ENCODE results near the gene TULP4. TPM values are rescaled to one million over a fixed set of nuclear protein-coding genes. Genes with fewer than 3 reads are reported as not detected.
A peak's percentile ranks its signal among the peaks of the same experiment; 100 is the strongest.

The TULP4 gene
- total and polyA plus RNA-seq, 2 of the 8 experiments (the other 6 are each of a cell fraction or from before 2014, with no cell fraction given) = 7.7 to 51.6 TPM

GRCh38 chr6:158366363-158366762 lies 54.1 kb downstream of the TULP4 start:
- Histone ChIP-seq H3K4me1 (replicated peaks in 1 of 4; ENCODE audit: control insufficient read depth in 3 of 4, insufficient read depth in 4 of 4, low read length in 3 of 4) (no peaks in the 10 kb centered on the region), H3K36me3 (ENCODE audit: control insufficient read depth in 2 of 4, insufficient read depth in 4 of 4, low read length in 3 of 4) (no peaks in the 10 kb centered on the region), H2BK5ac (ENCODE audit: low read depth, low read length) (no peak overlapping the region; the same call in 1 of the 2 replicates), H3K27me3 (replicated peaks in 1 of 4; ENCODE audit: control insufficient read depth in 3 of 4, extremely low read depth in 1 of 4, insufficient read depth in 3 of 4, low read length in 3 of 4) (no peaks in the 10 kb centered on the region), H3K9me3 (ENCODE audit: insufficient read depth in 2 of 2, low read depth in 1 of 2, low read length in 1 of 2) (no peaks in the 10 kb centered on the region), H3K9ac (replicated peaks in 1 of 4; ENCODE audit: extremely low read depth in 1 of 4, low read depth in 3 of 4, low read length in 3 of 4) (no peak overlapping the region), H3K56ac (replicated peaks; ENCODE audit: insufficient read length, low read depth, low read length) (no peak overlapping the region), H4K5ac (ENCODE audit: insufficient read length, low read depth, low read length) (no peak overlapping the region), H2BK120ac (replicated peaks; ENCODE audit: low read depth, low read length) (no peak overlapping the region), H3K4me2 (ENCODE audit: insufficient read depth in 1 of 2, low read depth in 2 of 2, low read length in 2 of 2) (no peak overlapping the region), H4K8ac (ENCODE audit: extremely low read depth, insufficient read depth, low read length) (no peak overlapping the region), H2BK20ac (ENCODE audit: low read length) (no peak overlapping the region), H3K79me1 (ENCODE audit: low read depth, low read length) (no peaks in the 10 kb centered on the region; the same call in 1 of the 2 replicates), H3K79me2 (ENCODE audit: control insufficient read depth in 1 of 2, insufficient read depth in 2 of 2, low read length in 2 of 2) (peaks cover 0 to 3% of the 10 kb centered on the region in 2 experiments; a peak in 1 of 4 replicates), H3K18ac (ENCODE audit: extremely low read depth, low read length) (no peak overlapping the region), H3K4me3 (ENCODE audit: extremely low read depth in 1 of 4, insufficient read depth in 2 of 4, low read depth in 3 of 4, low read length in 4 of 4) (no peak overlapping the region), H3K4ac (replicated peaks; ENCODE audit: insufficient read length, low read depth, low read length) (peak overlapping the region; percentile 36), H3K14ac (ENCODE audit: insufficient read length) (no peak overlapping the region), H2BK12ac (ENCODE audit: low read depth, low read length) (peak overlapping the region; percentile 84; the same call in 1 of the 2 replicates), H3K23ac (ENCODE audit: insufficient read length) (no peak overlapping the region), H4K20me1 (replicated peaks in 1 of 2; ENCODE audit: control insufficient read depth in 1 of 2, insufficient read depth in 2 of 2, low read length in 2 of 2) (no peaks in the 10 kb centered on the region), H2AFZ (ENCODE audit: low read length) (no peak overlapping the region), H3K23me2 (ENCODE audit: low read depth, low read length) (no peaks in the 10 kb centered on the region), H2BK15ac (ENCODE audit: low read length) (no peak overlapping the region), H3K27ac (ENCODE audit: low read depth, low read length) (no peak overlapping the region), H2AK5ac (ENCODE audit: low read depth, low read length) (peak overlapping the region; percentile 83; the same call in 1 of the 2 replicates), H4K91ac (replicated peaks; ENCODE audit: insufficient read length, low read length) (no peak overlapping the region)
- DNase-seq (ENCODE audit: low read depth in 1 of 2, low spot score in 2 of 2) (no peak), FAIRE-seq (no peak)
- CTCF ChIA-PET (ENCODE audit: partially characterized antibody) = interaction anchor here (0.8 to 2.1 kb wide), 2 partner anchors 11 to 20 kb away, joined by 3 to 8 read pairs; no protein-coding TSS in a partner anchor
- 92% methylated on average over 6 of the region's 6 CpGs; no CpG with 5 or more reads in 1 of the 2 experiments for WGBS, 2 experiments (ENCODE audit: extremely low coverage in 1 of 2, insufficient coverage in 1 of 2, insufficient read length in 1 of 2, insufficient replicate concordance in 2 of 2, low coverage in 1 of 2, low lambda C conversion rate in 2 of 2, missing lambda C conversion rate in 1 of 2)
- TF ChIP-seq SRF (IDR thresholded peaks at IDR 0.05; ENCODE audit: low read depth, low read length) = no peak
- TF ChIP-seq CHD1 (IDR thresholded peaks at IDR 0.05; ENCODE audit: low read depth, low read length) = no peak
- no peak for TF ChIP-seq CBX5 (IDR thresholded peaks at IDR 0.05; ENCODE audit: low read depth, low read length)
- no peak for TF ChIP-seq ZNF274 (IDR thresholded peaks at IDR 0.05; ENCODE audit: borderline replicate concordance, extremely low read depth, low read length)
- no peak for TF ChIP-seq RBBP5 (IDR thresholded peaks at IDR 0.05; ENCODE audit: borderline replicate concordance, low read depth, low read length)
- no peak for TF ChIP-seq CHD2 (IDR thresholded peaks at IDR 0.05; ENCODE audit: low read length)
- TF ChIP-seq SP1 (IDR thresholded peaks at IDR 0.05; ENCODE audit: low read depth, low read length) = no peak
- no peak for TF ChIP-seq CBX8 (IDR thresholded peaks at IDR 0.05; ENCODE audit: borderline replicate concordance, low read depth, low read length)
- TF ChIP-seq RFX5 (IDR thresholded peaks at IDR 0.05; ENCODE audit: borderline replicate concordance, low read depth, low read length) = no peak
- TF ChIP-seq POU5F1 (IDR thresholded peaks at IDR 0.05; ENCODE audit: low read depth, low read length) = no peak
- no peak for TF ChIP-seq CEBPB (IDR thresholded peaks at IDR 0.05; ENCODE audit: low read depth, low read length)
- TF ChIP-seq JUND (IDR thresholded peaks at IDR 0.05; ENCODE audit: low read length) = no peak
- no peak for TF ChIP-seq EP300 (IDR thresholded peaks at IDR 0.05; ENCODE audit: borderline replicate concordance in 1 of 2, low read depth in 2 of 2, low read length in 2 of 2)
- no peak for TF ChIP-seq HDAC6 (IDR thresholded peaks at IDR 0.05; ENCODE audit: low read depth, low read length)
- TF ChIP-seq RXRA (IDR thresholded peaks at IDR 0.05; ENCODE audit: insufficient read depth, low read depth, low read length) = no peak
- POLR2A ChIA-PET (ENCODE audit: partially characterized antibody) = no interaction called here
